ENCODE measurements around the gene TEN1. TPM values are rescaled to one million over a fixed set of nuclear protein-coding genes. Genes with fewer than 3 reads are reported as not detected.

TEN1 gene
- total RNA-seq, 1 donor from 2014 or later: 22.2 TPM

- DNase-seq (ENCODE audit: low spot score): no peak
- no peak overlapping the region for H3K27ac Mint-ChIP-seq (ENCODE audit: unreplicated experiment)
Observed at GRCh38 chr17:75987041-75987440, 8.0 kb downstream of the TEN1 start.

GRCh38 chr17:75991396-75991795 is 12.4 kb downstream of the TEN1 start:
- H3K4me1 Mint-ChIP-seq (ENCODE audit: low read depth): no peaks in the 10 kb centered on the region
- no peak overlapping the region for H3K4me3 Mint-ChIP-seq (ENCODE audit: unreplicated experiment)
- no peaks in the 10 kb centered on the region for H3K27me3 Mint-ChIP-seq (ENCODE audit: low read depth)
- peak; percentile 65 for DNase-seq (ENCODE audit: low spot score)
- no peak overlapping the region for H3K27ac Mint-ChIP-seq (ENCODE audit: unreplicated experiment)
- H3K9me3 Mint-ChIP-seq (ENCODE audit: low read depth): no peaks in the 10 kb centered on the region
- H3K36me3 Mint-ChIP-seq (ENCODE audit: low read depth): peaks cover 18% of the 10 kb centered on the region
- no peak for TF ChIP-seq CTCF (IDR thresholded peaks at IDR 0.05)

More at GRCh38 chr17:75987041-75987440, 8.0 kb downstream of the TEN1 start:
- Mint-ChIP-seq H3K4me1 (ENCODE audit: low read depth) (peaks cover 17% of the 10 kb centered on the region), H3K27me3 (ENCODE audit: low read depth) (no peaks in the 10 kb centered on the region), H3K36me3 (ENCODE audit: low read depth) (peaks cover 11% of the 10 kb centered on the region), H3K9me3 (ENCODE audit: low read depth) (no peaks in the 10 kb centered on the region), H3K4me3 (ENCODE audit: unreplicated experiment) (no peak overlapping the region)
- no peak for TF ChIP-seq CTCF (IDR thresholded peaks at IDR 0.05)

GRCh38 chr17:75994802-75995370 is 15.8 kb downstream of the TEN1 start:
- Mint-ChIP-seq H3K4me3 (ENCODE audit: unreplicated experiment) (no peak overlapping the region), H3K27me3 (ENCODE audit: low read depth) (no peaks in the 10 kb centered on the region), H3K36me3 (ENCODE audit: low read depth) (peaks cover 20% of the 10 kb centered on the region), H3K27ac (ENCODE audit: unreplicated experiment) (no peak overlapping the region), H3K4me1 (ENCODE audit: low read depth) (peaks cover 10% of the 10 kb centered on the region), H3K9me3 (ENCODE audit: low read depth) (no peaks in the 10 kb centered on the region)
- peak; percentile 36 for DNase-seq (ENCODE audit: low spot score)
- no peak for TF ChIP-seq CTCF (IDR thresholded peaks at IDR 0.05)

- no peak overlapping the region for H3K4me3 Mint-ChIP-seq (ENCODE audit: unreplicated experiment)
- H3K27me3 Mint-ChIP-seq (ENCODE audit: low read depth): no peaks in the 10 kb centered on the region
- no peak for TF ChIP-seq CTCF (IDR thresholded peaks at IDR 0.05)
- peak; percentile 37 for DNase-seq (ENCODE audit: low spot score)
- H3K9me3 Mint-ChIP-seq (ENCODE audit: low read depth): no peaks in the 10 kb centered on the region
- H3K36me3 Mint-ChIP-seq (ENCODE audit: low read depth): peaks cover 19% of the 10 kb centered on the region
- no peak overlapping the region for H3K27ac Mint-ChIP-seq (ENCODE audit: unreplicated experiment)
- H3K4me1 Mint-ChIP-seq (ENCODE audit: low read depth): peaks cover 10% of the 10 kb centered on the region
Observed at GRCh38 chr17:75995385-75995925, 16.4 kb downstream of the TEN1 start.

GRCh38 chr17:75996665-75997590 is 17.9 kb downstream of the TEN1 start:
- Mint-ChIP-seq H3K36me3 (ENCODE audit: low read depth) (peaks cover 12% of the 10 kb centered on the region), H3K4me3 (ENCODE audit: unreplicated experiment) (no peak overlapping the region)

More at GRCh38 chr17:75996665-75997590, 17.9 kb downstream of the TEN1 start:
- peaks cover 10% of the 10 kb centered on the region for H3K4me1 Mint-ChIP-seq (ENCODE audit: low read depth)
- DNase-seq (ENCODE audit: low spot score): peak; percentile 63
- H3K9me3 Mint-ChIP-seq (ENCODE audit: low read depth): no peaks in the 10 kb centered on the region
- no peaks in the 10 kb centered on the region for H3K27me3 Mint-ChIP-seq (ENCODE audit: low read depth)
- no peak for TF ChIP-seq CTCF (IDR thresholded peaks at IDR 0.05)
- H3K27ac Mint-ChIP-seq (ENCODE audit: unreplicated experiment): peak overlapping the region; percentile 60
